A549 (cell line): ENCODE measurements around the gene PRSS22.

ENCODE experiments used
- CTCF ChIP-seq: fragments of >200 bp; sonication (Bioruptor Twin); formaldehyde crosslinking; IDR thresholded peaks from 3 replicates; pipeline ENCODE4 v1.5.1; 2016
- HEYL ChIP-seq: fragments of 250-450 bp; sonication (Bioruptor Pico); IDR thresholded peaks from 2 replicates; pipeline ENCODE4 v1.8.0; 2021; ENCODE audit warnings: mild to moderate bottlenecking, moderate library complexity
- POLR2A ChIP-seq: IDR thresholded peaks from 2 replicates; pipeline ENCODE4 v1.6.1; 2012; ENCODE audit warnings: mild to moderate bottlenecking, low read length

GRCh38 chr16:2904922-2905240 lies 46.9 kb upstream of the PRSS22 start:
- TF ChIP-seq CTCF (no peak), POLR2A (no peak), HEYL (CRISPR knock-in tag) (no peak)
